HL-60/S4 treated with phorbol 12-myristate 13-acetate at 8.2 ng/mL for 4 days and 3 days (cell line): ENCODE data around the gene METTL22.

ENCODE experiments used
- in situ Hi-C: fragments of 300-500 bp; cut with MboI; formaldehyde crosslinking; loops from 2 replicates; pipeline ENCODE4 v1.15.0; 2022; ENCODE audit warnings: low sequenced_read_pairs

Gene METTL22

GRCh38 chr16:8663192-8664089 is 41.9 kb downstream of the METTL22 start:
- in situ Hi-C loops: no loop called here

GRCh38 chr16:8665529-8665928 is 44.0 kb downstream of the METTL22 start:
- in situ Hi-C loops: no loop called here

DNA sequence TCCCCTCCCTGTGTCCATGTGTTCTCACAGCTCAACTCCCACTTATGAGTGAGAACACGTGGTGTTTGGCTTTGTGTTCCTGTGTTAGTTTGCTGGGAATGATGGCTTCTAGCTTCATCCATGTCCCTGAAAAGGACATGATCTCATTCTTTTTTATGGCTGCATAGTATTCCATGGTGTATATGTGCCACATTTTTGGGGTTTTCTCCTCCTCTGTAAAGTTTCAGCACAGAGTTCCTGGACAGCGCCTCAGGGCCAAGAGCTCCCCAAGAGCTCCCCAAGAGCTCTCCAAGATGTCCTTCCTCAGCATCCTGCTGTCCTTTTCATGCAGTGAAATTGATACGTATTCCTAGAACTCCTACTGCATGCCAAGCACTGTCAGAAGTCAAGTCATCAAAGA is 46.0 kb downstream of the METTL22 start:
- in situ Hi-C loops: no loop called here

GRCh38 chr16:8668113-8668512 is 46.6 kb downstream of the METTL22 start:
- in situ Hi-C loops: no loop called here

DNA sequence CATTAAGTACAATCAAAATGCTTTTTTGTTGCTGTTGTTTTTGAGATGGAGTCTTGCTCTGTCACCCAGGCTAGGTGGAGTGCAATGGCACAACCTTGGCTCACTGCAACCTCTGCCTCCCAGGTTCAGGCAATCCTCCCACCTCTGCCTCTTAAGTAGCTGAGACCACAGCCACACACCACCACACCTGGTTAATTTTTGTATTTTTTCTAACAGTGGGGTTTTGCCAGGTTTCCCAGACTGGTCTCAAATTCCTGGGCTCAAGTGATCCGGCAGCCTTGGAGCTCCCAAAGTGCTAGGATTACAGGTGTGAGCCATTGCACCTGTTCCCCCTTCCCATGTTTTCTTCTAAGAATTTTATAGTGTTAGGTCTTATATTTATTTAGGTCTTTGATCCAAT is 48.0 kb downstream of the METTL22 start:
- in situ Hi-C loops: no loop called here

GRCh38 chr16:8670014-8670560 is 48.6 kb downstream of the METTL22 start:
- in situ Hi-C loops: no loop called here

GRCh38 chr16:8673611-8674412 is 52.3 kb downstream of the METTL22 start:
- in situ Hi-C loops: no loop called here

GRCh38 chr16:8674413-8675022 is 53.0 kb downstream of the METTL22 start, which contains the start of gene ABAT:
Gene ABAT, plus strand, starts transcription at chr16:8674617. Its CDS starts 61,123 bp downstream, at chr16:8735740.
- in situ Hi-C loops: no loop called here

- in situ Hi-C loops: no loop called here
Measured at GRCh38 chr16:8675183-8676159, 54.0 kb downstream of the METTL22 start.

- in situ Hi-C loops: no loop called here
Measured at GRCh38 chr16:8676160-8676547, 54.7 kb downstream of the METTL22 start.

DNA sequence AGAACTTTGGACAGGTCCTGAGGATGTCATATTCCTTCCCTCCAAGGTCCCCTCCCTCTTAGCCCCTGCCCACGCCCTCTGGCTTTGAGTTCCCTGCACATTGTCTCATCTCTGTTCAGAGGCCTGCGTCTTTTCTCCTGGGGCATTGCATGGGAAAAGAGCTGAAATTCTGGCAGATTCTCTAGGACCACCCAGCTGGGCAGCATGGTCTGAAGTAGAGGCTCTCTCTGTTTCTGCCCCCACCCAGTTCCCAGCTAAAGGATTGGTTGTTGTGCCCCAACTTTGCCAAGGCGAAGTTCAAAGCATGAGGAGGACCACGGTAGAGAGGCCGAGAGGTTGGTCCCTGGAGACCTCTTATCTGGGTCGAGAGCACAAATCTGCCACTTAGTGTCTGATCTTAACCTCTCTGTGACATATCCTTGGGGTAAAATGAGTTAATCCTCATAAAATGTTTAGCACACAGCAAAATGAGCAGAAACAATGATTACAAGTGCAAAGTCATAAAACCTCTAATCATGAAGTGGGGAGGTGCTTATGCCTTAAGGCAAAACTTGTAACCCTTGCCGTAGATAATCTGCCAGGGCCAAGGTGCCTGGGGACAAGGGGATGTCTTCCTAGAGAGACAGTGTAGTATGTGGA is 55.4 kb downstream of the METTL22 start:
- in situ Hi-C loops: no loop called here

GRCh38 chr16:8677481-8677880 is 56.0 kb downstream of the METTL22 start:
- in situ Hi-C loops: no loop called here

DNA sequence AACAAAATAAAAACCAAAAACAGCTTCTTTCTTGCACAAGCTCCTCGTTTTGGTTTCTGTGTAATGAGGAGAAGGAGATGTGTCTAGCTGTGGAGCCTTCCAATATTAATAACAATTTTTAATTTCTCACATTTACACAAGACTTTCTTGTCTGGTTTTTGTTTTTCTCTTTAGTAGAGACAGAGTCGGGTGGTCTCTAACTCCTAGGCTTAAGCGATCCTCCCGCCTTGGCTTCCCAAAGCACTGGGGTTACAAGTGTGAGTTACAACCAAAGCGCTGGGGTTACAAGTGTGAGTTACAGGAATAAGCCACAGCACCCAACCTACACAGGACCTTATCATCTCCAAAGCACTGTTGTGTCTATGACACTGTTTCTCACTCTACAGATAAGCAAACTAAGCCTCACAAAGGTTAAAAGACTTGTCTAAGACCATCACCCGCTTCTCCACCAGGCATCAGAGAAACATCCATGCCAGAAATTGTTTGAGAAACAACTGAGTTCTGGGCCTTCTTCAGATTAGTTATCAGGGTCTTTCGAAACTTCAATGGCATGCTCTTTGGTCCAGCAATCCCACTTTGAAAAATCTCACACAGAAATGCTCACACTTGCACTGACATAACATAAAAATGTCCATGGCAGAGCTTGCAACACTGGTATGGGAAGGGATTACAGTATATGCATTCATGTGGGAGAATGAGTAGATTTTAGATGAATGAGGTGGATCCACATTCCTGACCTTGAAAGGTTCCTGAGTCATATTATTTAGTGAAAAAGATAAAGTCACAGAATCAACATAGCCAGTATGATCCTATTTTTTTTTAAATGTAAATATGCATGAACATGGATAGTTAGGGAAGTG is 56.8 kb downstream of the METTL22 start:
- in situ Hi-C loops: no loop called here

DNA sequence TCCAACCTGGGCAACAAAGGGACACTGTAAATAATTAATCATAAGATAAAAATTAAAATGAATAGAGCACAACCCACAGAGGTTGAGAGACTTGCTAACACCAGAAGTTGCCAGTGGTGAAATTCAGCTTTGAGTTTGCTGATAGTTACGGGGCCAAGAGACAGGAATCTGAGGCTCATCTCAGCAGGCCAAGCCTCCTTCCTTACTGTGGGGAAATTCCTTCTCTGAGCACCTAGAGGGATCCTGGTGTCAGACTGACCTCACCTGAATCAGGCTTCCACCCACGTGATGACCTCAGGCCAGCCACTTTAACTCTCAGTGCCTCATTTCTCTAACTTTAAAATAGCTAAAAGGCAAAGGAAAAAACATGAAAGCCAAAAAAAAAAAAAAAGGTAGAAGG is 57.7 kb downstream of the METTL22 start:
- in situ Hi-C loops: no loop called here

DNA sequence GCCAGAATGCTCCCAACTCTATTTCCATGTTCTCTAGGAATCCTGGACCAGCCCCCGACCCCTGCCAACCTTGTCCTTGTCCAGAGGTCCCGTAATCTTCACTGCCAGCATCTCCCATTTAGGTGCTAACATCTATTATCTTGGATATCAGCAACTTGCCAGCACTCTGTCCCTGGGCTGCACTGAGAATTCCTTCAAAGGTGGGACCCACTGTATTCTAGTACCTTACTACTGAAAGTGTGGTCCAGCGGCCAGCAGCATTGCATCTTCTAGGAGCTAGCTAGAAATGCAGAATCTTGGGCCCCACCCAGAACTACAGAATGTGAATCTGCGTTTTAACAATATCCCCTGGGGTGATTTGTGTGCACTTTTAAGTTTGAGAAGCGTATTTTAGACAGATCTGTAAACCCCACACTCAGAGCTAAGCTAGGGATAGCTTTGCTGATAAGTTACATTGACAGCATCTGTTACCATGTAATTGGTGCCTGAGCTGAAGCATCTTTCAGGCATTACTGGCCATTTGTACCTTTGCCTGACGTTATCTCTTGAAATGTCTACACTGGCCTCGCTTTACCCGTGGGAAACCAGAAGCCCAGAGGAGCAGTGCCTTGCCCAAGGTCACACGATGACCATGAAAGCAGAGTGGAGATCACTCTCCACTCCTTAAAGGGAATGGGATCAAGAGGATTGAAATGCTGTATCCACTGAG is 61.2 kb downstream of the METTL22 start:
- in situ Hi-C loops: no loop called here

DNA sequence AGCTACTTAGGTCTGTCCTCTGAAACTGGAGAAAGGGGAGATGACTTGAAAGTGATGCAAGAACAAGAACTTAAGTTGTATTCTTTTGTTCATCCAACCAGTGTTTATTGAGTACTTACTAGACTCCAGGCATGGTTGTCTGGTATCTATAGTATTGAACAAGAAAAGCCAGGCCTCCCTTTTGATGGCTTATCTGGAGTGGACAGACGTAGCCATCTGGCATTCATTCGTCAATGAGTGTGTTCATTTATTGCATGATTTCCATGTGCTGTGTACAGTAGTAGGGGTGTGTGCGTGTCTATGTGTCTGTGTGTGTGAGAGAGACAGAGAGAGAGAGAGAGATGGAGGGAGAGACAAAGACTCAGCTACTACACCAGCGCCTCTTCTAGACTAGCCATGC is 62.1 kb downstream of the METTL22 start:
- in situ Hi-C loops: no loop called here

DNA sequence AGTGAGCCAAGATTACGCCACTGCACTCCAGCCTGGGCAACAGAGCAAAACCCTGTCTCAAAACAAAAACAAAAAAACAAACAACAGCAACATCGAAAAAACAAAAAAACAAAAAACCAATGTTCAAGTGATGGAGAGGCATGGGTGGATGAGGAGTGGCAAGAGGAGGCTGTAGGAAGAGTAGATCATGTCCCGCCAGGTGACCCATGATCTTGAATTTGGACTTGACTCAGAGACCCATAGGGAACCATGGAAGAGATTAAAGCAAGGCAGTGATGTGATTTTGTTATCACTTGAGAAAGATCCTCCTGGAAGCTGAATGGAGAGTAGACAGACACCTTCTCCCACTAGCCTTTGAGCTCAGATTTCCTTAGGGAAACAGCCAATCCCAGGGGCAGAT is 64.1 kb downstream of the METTL22 start:
- in situ Hi-C loops: no loop called here

- in situ Hi-C loops: no loop called here
Measured at GRCh38 chr16:8686031-8686621, 64.6 kb downstream of the METTL22 start.
